Panc1 (cell line): ENCODE results near the gene MYO18B.

Experiments used
- POLR2AphosphoS5 ChIP-seq: IDR thresholded peaks from 2 replicates; pipeline ENCODE4 v1.6.1; 2012; ENCODE audit warnings: mild to moderate bottlenecking, low read depth, low read length, moderate library complexity
- SIN3A ChIP-seq: IDR thresholded peaks from 2 replicates; pipeline ENCODE4 v1.6.1; 2012; ENCODE audit warnings: low read depth, mild to moderate bottlenecking, low read length, moderate library complexity, borderline replicate concordance; ENCODE audit not compliant: insufficient read depth
- TF ChIP-seq, protein P1 (sequence below): fragments of 450-650 bp; IDR thresholded peaks from 2 replicates; pipeline ENCODE4 v1.5.1; 2017; ENCODE audit warnings: mild to moderate bottlenecking
- TF ChIP-seq, protein P2 (sequence below), 2 experiments: IDR thresholded peaks; 2 replicates each; pipeline ENCODE4 v1.6.1; 2011 to 2012; ENCODE audit warnings: low read depth in 2 of 2, control low read depth in 1 of 2, low read length in 1 of 2, mild to moderate bottlenecking in 1 of 2, moderate library complexity in 1 of 2; ENCODE audit not compliant: insufficient read depth in 1 of 2

DNA sequence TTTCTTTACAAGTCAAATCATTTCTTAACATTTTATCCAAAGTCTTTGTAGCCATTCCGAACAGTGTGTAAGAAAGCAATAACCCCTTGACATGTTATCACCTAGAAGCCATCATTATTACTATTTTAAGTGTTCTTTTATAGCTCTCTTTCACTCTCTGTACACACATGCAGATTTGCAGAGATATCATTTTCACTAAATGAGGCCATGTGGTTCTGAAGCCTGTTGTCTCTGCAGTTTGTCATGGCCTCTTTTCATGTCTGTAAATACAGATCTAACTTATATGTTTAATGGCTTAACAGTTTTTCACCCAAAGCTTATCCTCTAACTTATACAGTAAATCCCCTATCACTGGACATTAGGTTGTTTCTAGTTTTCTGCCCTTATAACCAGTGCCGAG, 166.8 kb downstream of the MYO18B start:
- TF ChIP-seq, protein P1, sequence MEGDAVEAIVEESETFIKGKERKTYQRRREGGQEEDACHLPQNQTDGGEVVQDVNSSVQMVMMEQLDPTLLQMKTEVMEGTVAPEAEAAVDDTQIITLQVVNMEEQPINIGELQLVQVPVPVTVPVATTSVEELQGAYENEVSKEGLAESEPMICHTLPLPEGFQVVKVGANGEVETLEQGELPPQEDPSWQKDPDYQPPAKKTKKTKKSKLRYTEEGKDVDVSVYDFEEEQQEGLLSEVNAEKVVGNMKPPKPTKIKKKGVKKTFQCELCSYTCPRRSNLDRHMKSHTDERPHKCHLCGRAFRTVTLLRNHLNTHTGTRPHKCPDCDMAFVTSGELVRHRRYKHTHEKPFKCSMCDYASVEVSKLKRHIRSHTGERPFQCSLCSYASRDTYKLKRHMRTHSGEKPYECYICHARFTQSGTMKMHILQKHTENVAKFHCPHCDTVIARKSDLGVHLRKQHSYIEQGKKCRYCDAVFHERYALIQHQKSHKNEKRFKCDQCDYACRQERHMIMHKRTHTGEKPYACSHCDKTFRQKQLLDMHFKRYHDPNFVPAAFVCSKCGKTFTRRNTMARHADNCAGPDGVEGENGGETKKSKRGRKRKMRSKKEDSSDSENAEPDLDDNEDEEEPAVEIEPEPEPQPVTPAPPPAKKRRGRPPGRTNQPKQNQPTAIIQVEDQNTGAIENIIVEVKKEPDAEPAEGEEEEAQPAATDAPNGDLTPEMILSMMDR = no peak
- no peak for TF ChIP-seq SIN3A
- no peak for TF ChIP-seq POLR2AphosphoS5
- TF ChIP-seq, protein P2, sequence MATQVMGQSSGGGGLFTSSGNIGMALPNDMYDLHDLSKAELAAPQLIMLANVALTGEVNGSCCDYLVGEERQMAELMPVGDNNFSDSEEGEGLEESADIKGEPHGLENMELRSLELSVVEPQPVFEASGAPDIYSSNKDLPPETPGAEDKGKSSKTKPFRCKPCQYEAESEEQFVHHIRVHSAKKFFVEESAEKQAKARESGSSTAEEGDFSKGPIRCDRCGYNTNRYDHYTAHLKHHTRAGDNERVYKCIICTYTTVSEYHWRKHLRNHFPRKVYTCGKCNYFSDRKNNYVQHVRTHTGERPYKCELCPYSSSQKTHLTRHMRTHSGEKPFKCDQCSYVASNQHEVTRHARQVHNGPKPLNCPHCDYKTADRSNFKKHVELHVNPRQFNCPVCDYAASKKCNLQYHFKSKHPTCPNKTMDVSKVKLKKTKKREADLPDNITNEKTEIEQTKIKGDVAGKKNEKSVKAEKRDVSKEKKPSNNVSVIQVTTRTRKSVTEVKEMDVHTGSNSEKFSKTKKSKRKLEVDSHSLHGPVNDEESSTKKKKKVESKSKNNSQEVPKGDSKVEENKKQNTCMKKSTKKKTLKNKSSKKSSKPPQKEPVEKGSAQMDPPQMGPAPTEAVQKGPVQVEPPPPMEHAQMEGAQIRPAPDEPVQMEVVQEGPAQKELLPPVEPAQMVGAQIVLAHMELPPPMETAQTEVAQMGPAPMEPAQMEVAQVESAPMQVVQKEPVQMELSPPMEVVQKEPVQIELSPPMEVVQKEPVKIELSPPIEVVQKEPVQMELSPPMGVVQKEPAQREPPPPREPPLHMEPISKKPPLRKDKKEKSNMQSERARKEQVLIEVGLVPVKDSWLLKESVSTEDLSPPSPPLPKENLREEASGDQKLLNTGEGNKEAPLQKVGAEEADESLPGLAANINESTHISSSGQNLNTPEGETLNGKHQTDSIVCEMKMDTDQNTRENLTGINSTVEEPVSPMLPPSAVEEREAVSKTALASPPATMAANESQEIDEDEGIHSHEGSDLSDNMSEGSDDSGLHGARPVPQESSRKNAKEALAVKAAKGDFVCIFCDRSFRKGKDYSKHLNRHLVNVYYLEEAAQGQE (IDR thresholded peaks at IDR 0.05; ENCODE audit: insufficient read depth in 1 of 2, low read depth in 2 of 2, low read length in 1 of 2) = no peak
